Upper lobe of right lung (tissue), 1 donor: Measurements from ENCODE around the gene EHBP1L1. TPM values are rescaled to one million over a fixed set of nuclear protein-coding genes. Genes with fewer than 3 reads are reported as not detected.

Experiments
- ATAC-seq: fragments of 200-7000 bp; cut with Tn5 transposase; one replicate; pipeline ENCODE4 v1.9.1; 2020; ENCODE audit warnings: mild to moderate bottlenecking, moderate library complexity
- DNase-seq: peaks from one replicate; pipeline ENCODE4 v3.0.0-alpha.2; 2020
- H3K27ac ChIP-seq: fragments of 200-600 bp; one replicate; pipeline ENCODE4 v1.8.0; 2022
- H3K27me3 ChIP-seq: fragments of 200-600 bp; one replicate; pipeline ENCODE4 v1.8.0; 2022; ENCODE audit warnings: mild to moderate bottlenecking
- H3K36me3 ChIP-seq: fragments of 200-600 bp; one replicate; pipeline ENCODE4 v1.8.0; 2022
- H3K4me1 ChIP-seq: fragments of 200-600 bp; one replicate; pipeline ENCODE4 v1.8.0; 2022
- H3K4me3 ChIP-seq: fragments of 200-600 bp; one replicate; pipeline ENCODE4 v1.8.0; 2022; ENCODE audit warnings: mild to moderate bottlenecking
- H3K9me3 ChIP-seq: fragments of 200-600 bp; one replicate; pipeline ENCODE4 v1.8.0; 2022
- intact Hi-C: fragments of 100-400 bp; cut with DNase I; formaldehyde crosslinking; loops from one replicate; pipeline ENCODE4 v1.11.0; 2022
- total RNA-seq: library from RNA; stranded (reverse); fragmentation: NEBNext Ultra II Directional; extraction: Animal tissue kit (Norgen Biotek cat#: 25700); gene quantifications from one replicate; pipeline ENCODE4 v1.2.1, GENCODE V29; 2021
- TF ChIP-seq, protein P1 (sequence below): fragments of 200-600 bp; IDR thresholded peaks from one replicate; pipeline ENCODE4 v1.8.0; 2022; ENCODE audit warnings: antibody characterized with exemption
- donor health status: DM: no; HTN: yes; CAD: no; lungs with severe emphysema.

EHBP1L1 gene
- total RNA-seq, 1 donor from 2014 or later: 88.3 TPM

DNA sequence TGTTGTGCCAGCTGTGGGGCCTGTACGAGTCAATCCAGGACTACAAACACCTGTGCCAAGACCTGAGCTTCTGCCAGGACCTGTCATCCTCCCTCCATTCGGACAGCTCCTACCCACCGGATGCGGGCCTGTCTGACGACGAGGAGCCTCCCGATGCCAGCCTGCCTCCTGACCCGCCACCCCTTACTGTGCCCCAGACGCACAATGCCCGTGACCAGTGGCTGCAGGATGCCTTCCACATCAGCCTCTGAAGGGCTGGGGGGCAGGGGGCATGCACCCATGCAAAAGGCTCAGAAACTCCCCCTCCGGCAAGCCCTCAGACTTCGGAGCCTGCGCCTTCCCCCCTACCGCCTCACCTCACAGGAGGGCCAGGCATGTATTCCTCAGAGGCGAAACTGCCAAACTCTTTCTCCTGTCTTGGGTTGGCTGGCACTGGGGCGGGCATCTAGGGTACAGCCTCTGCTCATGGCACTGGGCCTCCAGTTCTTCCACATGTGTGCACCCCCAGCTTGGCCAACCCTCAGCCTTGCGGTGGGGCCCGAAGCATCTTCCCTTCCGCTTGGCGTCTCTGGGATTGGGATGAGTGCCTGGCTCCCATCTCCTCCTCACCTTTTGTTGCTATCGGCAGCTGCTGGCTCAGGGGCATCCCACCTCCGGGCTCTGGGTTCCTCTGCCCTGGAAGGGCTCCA lies 2.3 kb upstream of the EHBP1L1 start:
- H3K36me3 ChIP-seq: no peaks in the 10 kb centered on the region
- H3K4me1 ChIP-seq: peaks cover 62% of the 10 kb centered on the region
- intact Hi-C loops: no loop called here

DNA sequence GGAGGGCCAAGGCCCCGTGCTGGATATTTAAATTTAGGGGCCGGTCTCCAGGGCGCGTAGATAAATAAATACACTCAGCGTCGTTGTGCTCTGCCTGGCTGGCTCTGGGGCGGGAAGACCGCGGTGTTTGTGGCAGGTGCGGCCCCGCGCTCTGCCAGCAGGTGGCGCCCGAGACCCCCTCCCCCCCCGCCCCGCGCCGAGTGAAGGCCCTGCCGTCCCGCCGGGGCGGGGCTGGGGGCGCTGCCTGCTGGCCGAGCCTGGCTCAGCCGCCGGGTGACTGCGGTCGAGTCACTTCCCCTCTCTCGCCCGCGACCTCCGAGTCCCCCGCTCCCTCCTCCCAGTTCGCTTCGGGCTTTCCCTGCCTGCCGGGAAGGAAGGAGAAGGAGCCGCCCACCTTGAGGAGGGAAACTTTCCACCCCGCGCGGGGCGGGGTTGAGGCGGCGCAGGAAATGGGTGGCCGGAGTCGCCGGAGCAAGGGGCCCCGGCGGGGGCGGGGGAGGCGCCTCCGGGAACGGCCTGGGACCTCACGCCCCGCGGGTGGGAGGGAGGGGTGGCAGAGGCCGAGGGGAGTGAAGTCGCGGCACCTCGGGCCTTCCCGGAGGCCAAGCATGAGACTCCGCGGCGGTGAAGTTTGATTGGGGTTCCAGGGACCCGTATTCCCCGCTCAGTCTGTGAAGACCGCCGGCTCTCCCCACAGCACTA lies 1.6 kb upstream of the EHBP1L1 start:
- H3K4me3 ChIP-seq: peak overlapping the region; percentile 66
- no peaks in the 10 kb centered on the region for H3K9me3 ChIP-seq
- TF ChIP-seq, protein P1, sequence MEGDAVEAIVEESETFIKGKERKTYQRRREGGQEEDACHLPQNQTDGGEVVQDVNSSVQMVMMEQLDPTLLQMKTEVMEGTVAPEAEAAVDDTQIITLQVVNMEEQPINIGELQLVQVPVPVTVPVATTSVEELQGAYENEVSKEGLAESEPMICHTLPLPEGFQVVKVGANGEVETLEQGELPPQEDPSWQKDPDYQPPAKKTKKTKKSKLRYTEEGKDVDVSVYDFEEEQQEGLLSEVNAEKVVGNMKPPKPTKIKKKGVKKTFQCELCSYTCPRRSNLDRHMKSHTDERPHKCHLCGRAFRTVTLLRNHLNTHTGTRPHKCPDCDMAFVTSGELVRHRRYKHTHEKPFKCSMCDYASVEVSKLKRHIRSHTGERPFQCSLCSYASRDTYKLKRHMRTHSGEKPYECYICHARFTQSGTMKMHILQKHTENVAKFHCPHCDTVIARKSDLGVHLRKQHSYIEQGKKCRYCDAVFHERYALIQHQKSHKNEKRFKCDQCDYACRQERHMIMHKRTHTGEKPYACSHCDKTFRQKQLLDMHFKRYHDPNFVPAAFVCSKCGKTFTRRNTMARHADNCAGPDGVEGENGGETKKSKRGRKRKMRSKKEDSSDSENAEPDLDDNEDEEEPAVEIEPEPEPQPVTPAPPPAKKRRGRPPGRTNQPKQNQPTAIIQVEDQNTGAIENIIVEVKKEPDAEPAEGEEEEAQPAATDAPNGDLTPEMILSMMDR: peak; percentile 98
- ATAC-seq: peak; percentile 72
- intact Hi-C loops: no loop called here
- peak overlapping the region; percentile 86 for H3K27ac ChIP-seq
- peaks cover 56% of the 10 kb centered on the region for H3K4me1 ChIP-seq
- no peaks in the 10 kb centered on the region for H3K27me3 ChIP-seq
- DNase-seq: peak; percentile 96
- H3K36me3 ChIP-seq: peaks cover under 1% of the 10 kb centered on the region

More for the DNA sequence above, 2.3 kb upstream of the EHBP1L1 start:
- H3K4me3 ChIP-seq: peak overlapping the region; percentile 66
- H3K27ac ChIP-seq: peak overlapping the region; percentile 86
- TF ChIP-seq, protein P1: no peak
- ATAC-seq: no peak
- no peaks in the 10 kb centered on the region for H3K9me3 ChIP-seq
- H3K27me3 ChIP-seq: no peaks in the 10 kb centered on the region
- no peak for DNase-seq

DNA sequence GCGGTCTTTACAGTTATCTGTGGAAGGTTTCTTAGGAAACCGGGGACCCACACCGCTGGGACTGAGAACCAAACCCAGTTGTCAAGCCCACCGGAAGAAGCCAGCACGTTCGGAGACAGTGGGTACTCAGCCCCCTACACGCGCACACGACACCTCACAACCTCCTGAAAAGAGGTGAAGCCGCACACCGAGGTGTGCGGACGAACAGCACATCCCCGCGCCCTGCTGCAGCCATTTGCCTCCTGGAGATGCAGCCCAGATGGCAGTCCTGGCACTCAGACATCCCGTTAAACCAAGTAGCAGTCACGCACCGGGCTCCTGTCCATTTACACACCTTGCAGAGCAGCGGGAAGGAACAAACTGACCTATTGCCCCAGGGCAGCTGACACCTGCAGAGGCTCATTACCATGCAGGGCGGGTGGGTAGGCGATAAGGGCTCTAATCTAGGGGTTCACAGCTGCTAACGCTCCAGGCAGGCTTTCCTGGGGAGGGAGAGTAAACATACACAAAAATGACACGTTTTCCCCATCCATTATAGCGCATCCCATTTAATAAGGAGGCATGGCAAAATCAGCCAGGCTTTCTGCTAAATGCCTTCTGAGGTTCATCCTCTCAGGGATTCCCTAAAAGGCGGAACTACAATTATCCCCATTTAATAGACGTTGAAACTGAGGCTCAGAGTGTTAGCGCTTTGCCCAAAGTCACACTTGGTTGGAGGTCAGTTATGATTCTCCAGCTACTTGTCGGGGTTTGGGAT lies 864 bp upstream of the EHBP1L1 start:
- Histone ChIP-seq H3K27ac (peak overlapping the region; percentile 86), H3K4me3 (peak overlapping the region; percentile 66), H3K4me1 (peaks cover 56% of the 10 kb centered on the region), H3K27me3 (no peaks in the 10 kb centered on the region), H3K9me3 (no peaks in the 10 kb centered on the region), H3K36me3 (peaks cover 8% of the 10 kb centered on the region)
- intact Hi-C loops: no loop called here
- no peak for ATAC-seq
- TF ChIP-seq, protein P1: no peak
- no peak for DNase-seq

DNA sequence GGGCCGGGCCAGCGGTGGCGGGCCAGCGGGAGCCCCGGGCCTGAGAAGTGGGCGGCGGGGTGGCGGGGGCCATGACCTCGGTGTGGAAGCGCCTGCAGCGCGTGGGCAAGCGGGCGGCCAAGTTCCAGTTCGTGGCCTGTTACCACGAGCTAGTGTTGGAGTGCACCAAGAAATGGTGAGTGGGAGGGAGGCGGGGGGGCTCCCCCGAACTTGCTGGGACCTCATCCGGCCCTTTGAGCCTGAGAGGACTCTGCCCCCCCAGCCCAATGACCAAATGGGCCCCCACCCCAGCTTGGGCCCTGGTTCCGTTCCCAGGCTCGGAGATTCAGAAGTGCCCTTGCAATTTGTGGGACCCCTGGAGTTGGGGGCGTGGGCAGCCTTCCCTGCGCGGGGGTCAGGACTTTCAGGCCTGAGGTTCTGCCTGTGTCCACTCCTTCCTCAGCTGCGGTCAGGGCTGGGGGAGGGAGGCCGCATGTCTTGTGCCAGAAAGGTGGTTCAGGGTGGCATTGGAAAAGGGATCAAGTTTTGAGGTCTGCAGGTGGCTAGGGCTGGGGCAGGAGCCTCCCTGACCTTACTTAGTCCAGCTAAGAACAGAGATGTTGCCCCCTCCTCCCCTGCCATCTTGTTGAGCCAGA lies 496 bp downstream of the EHBP1L1 start:
- Histone ChIP-seq H3K27me3 (no peaks in the 10 kb centered on the region), H3K27ac (peak overlapping the region; percentile 84), H3K4me1 (peaks cover 50% of the 10 kb centered on the region), H3K36me3 (peaks cover 21% of the 10 kb centered on the region), H3K9me3 (no peaks in the 10 kb centered on the region), H3K4me3 (peak overlapping the region; percentile 66)
- intact Hi-C loops: no loop called here
- DNase-seq (peak; percentile 87), ATAC-seq (peak; percentile 0)
- TF ChIP-seq, protein P1: no peak

DNA sequence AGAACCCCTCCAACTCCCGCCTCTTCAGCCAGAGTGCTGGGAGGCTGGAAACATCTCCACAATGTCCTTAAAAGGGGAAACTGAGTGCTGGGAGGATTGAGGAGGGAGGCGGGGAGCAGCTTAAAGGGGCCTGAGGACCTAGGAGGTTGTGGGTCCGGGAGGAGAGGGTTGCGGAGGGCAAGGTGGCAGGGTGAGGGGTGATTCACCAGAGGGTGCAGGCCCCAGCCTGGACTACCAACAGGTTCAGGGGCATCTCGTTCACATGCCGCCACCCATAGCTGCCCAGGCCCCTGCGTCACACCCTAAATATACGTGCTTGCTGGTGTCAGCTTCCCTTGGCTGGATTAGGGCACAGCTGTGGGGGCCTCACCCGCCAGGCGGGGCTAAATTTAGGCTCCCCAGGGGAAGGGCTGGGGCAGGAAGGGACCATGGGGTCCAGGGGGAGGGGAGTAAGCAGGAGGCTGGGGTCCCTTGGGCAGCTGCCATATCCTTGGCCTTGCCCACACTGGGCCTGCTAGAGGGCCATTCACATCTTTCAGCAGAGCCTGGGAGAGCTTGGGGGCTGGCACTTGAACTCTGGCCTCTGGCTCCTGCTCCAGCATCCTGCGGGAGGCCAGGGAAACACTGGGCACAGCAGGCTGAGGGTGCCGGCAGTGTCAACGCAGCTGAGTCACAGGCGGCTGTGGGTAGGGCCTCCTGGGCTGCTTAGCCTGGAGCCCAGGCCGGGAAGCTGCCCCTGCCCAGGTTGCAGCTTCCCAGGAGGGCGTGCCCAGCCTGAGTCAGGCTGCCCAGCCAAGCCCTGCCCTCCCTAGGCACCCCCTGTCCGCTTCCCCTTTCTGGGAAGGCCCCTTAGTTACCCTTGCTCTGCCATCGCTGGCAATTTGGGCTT lies 1.3 kb downstream of the EHBP1L1 start:
- intact Hi-C loops: no loop called here
- ATAC-seq (peak; percentile 56), DNase-seq (peak; percentile 88)
- H3K4me3 ChIP-seq: peak overlapping the region; percentile 66
- H3K27ac ChIP-seq: peak overlapping the region; percentile 84
- TF ChIP-seq, protein P1: no peak
- no peaks in the 10 kb centered on the region for H3K27me3 ChIP-seq
- H3K9me3 ChIP-seq: no peaks in the 10 kb centered on the region
- H3K36me3 ChIP-seq: peaks cover 29% of the 10 kb centered on the region
- H3K4me1 ChIP-seq: peaks cover 42% of the 10 kb centered on the region
